ENCODE results near the gene FAR2. TPM values are rescaled to one million over a fixed set of nuclear protein-coding genes. Genes with fewer than 3 reads are reported as not detected.

Gene FAR2
- total RNA-seq, 4 donors from 2014 or later = 0.38 to 8.2 (median 2.6) TPM

Other genes starting within 250 kb of the FAR2 start
- gene ERGIC2, start 231.9 kb downstream of the FAR2 start, total RNA-seq = 10 to 100 TPM; 48.0 to 99.0 (median 64.5) TPM